K562 (cell line): ENCODE results near the gene ACTL8. TPM values are rescaled to one million over a fixed set of nuclear protein-coding genes. Genes with fewer than 3 reads are reported as not detected.

Experiments
- ATAC-seq: fragments of 200-7000 bp; cut with Tn5 transposase; 3 replicates; pipeline ENCODE4 v1.9.1; 2020; ENCODE audit warnings: moderate library complexity
- BruUV-seq: library from RNA; stranded (reverse); fragments of 400-500 nt; replicated peaks from 2 replicates; lab custom pipeline; 2021; lab: Mats Ljungman, UMichigan
- CTCF ChIA-PET: fragments of 300-600 bp; formaldehyde crosslinking; extraction: SDS; loops from one replicate; lab custom pipeline; 2021; ENCODE audit warnings: low intra/inter-chr PET ratio; lab: Yijun Ruan, JAX
- POLR2A ChIA-PET: fragments of 300-600, 350-650 bp; sonication (Branson Sonifier 250); formaldehyde crosslinking; extraction: SDS; loops from one replicate; lab custom pipeline; 2021; ENCODE audit warnings: antibody characterized with exemption, inconsistent platforms; lab: Yijun Ruan, JAX
- DNase-seq, 4 experiments: peaks; one replicate each; pipeline versions ENCODE4 v3.0.0 to v3.0.0-alpha.2; 2011 to 2018; ENCODE audit warnings: low spot score in 3 of 4, mixed read lengths in 3 of 4; ENCODE audit errors: extremely low read depth in 1 of 4
- FAIRE-seq: peaks from 2 replicates; lab custom pipeline; 2011; peaks lifted over from hg19 to GRCh38; lab: Jason Lieb, UNC
- H2AFZ ChIP-seq: 2 replicates; pipeline ENCODE4 v1.6.0; 2011; ENCODE audit warnings: low read depth, low read length, control low read depth, inconsistent platforms
- H3K27ac ChIP-seq: fragments of 200-600 bp; 3 replicates; pipeline ENCODE4 v1.8.0; 2011; ENCODE audit warnings: low read depth, mild to moderate bottlenecking, control low read depth, inconsistent platforms, low read length, moderate library complexity, mixed read lengths; ENCODE audit errors: extremely low read depth
- H3K27me3 ChIP-seq, 2 experiments: fragments of 300-600 bp in 1 of 2; 2 replicates in 1 of 2; 3 replicates in 1 of 2; pipeline versions ENCODE4 v1.6.0 to v1.8.0; 2011; ENCODE audit warnings: inconsistent platforms in 2 of 2, low read length in 2 of 2, mild to moderate bottlenecking in 1 of 2, mixed read lengths in 1 of 2, moderate library complexity in 1 of 2; ENCODE audit not compliant: control insufficient read depth in 2 of 2, insufficient read depth in 2 of 2
- H3K36me3 ChIP-seq: fragments of 300-600 bp; 3 replicates; pipeline ENCODE4 v1.8.0; 2011; ENCODE audit warnings: mild to moderate bottlenecking, low read length, inconsistent platforms; ENCODE audit not compliant: control insufficient read depth, insufficient read depth
- H3K4me1 ChIP-seq, 2 experiments: fragments of 200-600 bp in 1 of 2; replicated peaks in 1 of 2; 2 replicates in 1 of 2; 3 replicates in 1 of 2; pipeline versions ENCODE4 v1.5.1 to v1.8.0; 2011; ENCODE audit warnings: inconsistent platforms in 2 of 2, low read length in 2 of 2, mild to moderate bottlenecking in 1 of 2, mixed read lengths in 1 of 2, moderate library complexity in 1 of 2; ENCODE audit not compliant: control insufficient read depth in 2 of 2, insufficient read depth in 2 of 2
- H3K4me2 ChIP-seq: 2 replicates; pipeline ENCODE4 v1.6.1; 2011; ENCODE audit warnings: low read length, control low read depth, inconsistent platforms, mixed read lengths; ENCODE audit not compliant: insufficient read depth
- H3K4me3 ChIP-seq: fragments of 200-600 bp; sonication (generic), shearing (Covaris generic); 2 replicates; pipeline ENCODE4 v1.5.1; 2016; ENCODE audit warnings: control low read depth, inconsistent platforms
- H3K79me2 ChIP-seq: fragments of 200-600 bp; 3 replicates; pipeline ENCODE4 v1.8.0; 2011; ENCODE audit warnings: low read length, inconsistent platforms; ENCODE audit not compliant: control insufficient read depth, insufficient read depth
- H3K9ac ChIP-seq, 2 experiments: 2 replicates each; pipeline versions ENCODE4 v1.6.0 to v1.6.1; 2011; ENCODE audit warnings: low read depth in 2 of 2, low read length in 2 of 2, control low read depth in 1 of 2, inconsistent platforms in 1 of 2, mild to moderate bottlenecking in 1 of 2, mixed read lengths in 1 of 2; ENCODE audit not compliant: insufficient read depth in 1 of 2
- H3K9me1 ChIP-seq: one replicate; pipeline ENCODE4 v1.6.0; 2011; ENCODE audit warnings: inconsistent platforms, mild to moderate bottlenecking, low read length, moderate library complexity; ENCODE audit not compliant: control insufficient read depth, insufficient read depth
- H3K9me3 ChIP-seq: replicated peaks from 2 replicates; pipeline ENCODE4 v1.5.1; 2011; ENCODE audit warnings: low read depth, low read length, inconsistent platforms; ENCODE audit not compliant: control insufficient read depth, insufficient read depth
- H4K20me1 ChIP-seq: replicated peaks from 2 replicates; pipeline ENCODE4 v1.6.1; 2011; ENCODE audit warnings: low read length, inconsistent platforms, mixed read lengths; ENCODE audit not compliant: control insufficient read depth, insufficient read depth
- CTCF ChIP-seq, 3 experiments: IDR thresholded peaks in 2 of 3; conservative IDR thresholded peaks in 1 of 3; 2 replicates each; pipeline ENCODE4 v1.5.1; 2011 to 2012; ENCODE audit warnings: low read length in 3 of 3, mild to moderate bottlenecking in 3 of 3, control low read depth in 2 of 3, improper control_type of control experiment in 1 of 3, inconsistent platforms in 1 of 3, low read depth in 1 of 3, mixed read lengths in 1 of 3, moderate library complexity in 1 of 3; ENCODE audit not compliant: insufficient read depth in 2 of 3
- HDGF ChIP-seq: fragments of 450-650 bp; IDR thresholded peaks from 2 replicates; pipeline ENCODE4 v1.6.1; 2016
- RBM25 ChIP-seq: fragments of 200-400 bp; formaldehyde crosslinking; IDR thresholded peaks from 2 replicates; pipeline ENCODE4 v1.6.1; 2018; ENCODE audit warnings: low read length, low read depth, moderate library complexity; ENCODE audit not compliant: severe bottlenecking
- SOX6 ChIP-seq: fragments of 450-650 bp; IDR thresholded peaks from 2 replicates; pipeline ENCODE4 v1.6.1; 2014; ENCODE audit warnings: mild to moderate bottlenecking
- ZC3H11A ChIP-seq: IDR thresholded peaks from 2 replicates; pipeline ENCODE4 v1.6.1; 2012; ENCODE audit warnings: low read depth, low read length, improper control_type of control experiment
- WGBS: fragments of 100-300 bp; shearing (Covaris generic); methylation state at CpG from one replicate; pipeline ENCODE4 v1.1.6; 2016; ENCODE audit warnings: low coverage, mixed read lengths; ENCODE audit not compliant: insufficient coverage; ENCODE audit errors: missing lambda C conversion rate; 5-methylcytosine and 5-hydroxymethylcytosine counted together
- in situ Hi-C: fragments of 300-500 bp; cut with MboI; formaldehyde crosslinking; loops from 4 replicates; pipeline ENCODE4 v1.15.0; 2018; ENCODE audit warnings: inconsistent platforms, mixed read lengths
- intact Hi-C: fragments of 100-400 bp; cut with micrococcal nuclease; formaldehyde crosslinking; loops from 2 replicates; pipeline ENCODE4 v1.14.2; 2022
- polyA plus RNA-seq, 8 experiments: library from polyadenylated mRNA; depleted of rRNA in 4 of 8; stranded (reverse) in 5 of 8; unstranded in 3 of 8; fragments of >200 nt; fragmentation: Nextera tagmentation in 2 of 8; fragmentation: Illumina TruSeq in 1 of 8; extraction: Ambion mirVana in 2 of 8; extraction: Trizol in 1 of 8; gene quantifications; 2 replicates each; pipeline versions ENCODE4 v1.2.1 to v1.2.3, GENCODE V29; 2011 to 2014; ENCODE audit warnings: inconsistent platforms in 1 of 8, missing spikeins in 1 of 8
- total RNA-seq, 7 experiments: library from RNA; depleted of rRNA in 6 of 7; stranded (reverse); fragments of >200 nt in 6 of 7; fragmentation: Illumina TruSeq in 2 of 7; extraction: Trizol in 2 of 7; gene quantifications; 2 replicates each; pipeline versions ENCODE4 v1.2.1 to v1.2.3, GENCODE V29; 2011 to 2021; ENCODE audit warnings: low replicate concordance in 1 of 7

The ACTL8 gene
- total and polyA plus RNA-seq, 9 of the 15 experiments (the other 6 are each of a cell fraction or from before 2014, with no cell fraction given) = 0.30 to 3.3 (median 1.6) TPM

GRCh38 chr1:17721444-17721843 lies 33.7 kb upstream of the ACTL8 start:
- TF ChIP-seq RBM25 (peak; percentile 38), ZC3H11A (no peak)
- Histone ChIP-seq H3K9ac (no peak overlapping the region), H3K4me1 (no peaks in the 10 kb centered on the region; a peak in 1 of 5 replicates), H2AFZ (no peak overlapping the region), H3K9me1 (no peaks in the 10 kb centered on the region), H3K36me3 (no peaks in the 10 kb centered on the region), H4K20me1 (peaks cover 5% of the 10 kb centered on the region; the same call in 1 of the 2 replicates), H3K27ac (no peak overlapping the region), H3K9me3 (no peaks in the 10 kb centered on the region), H3K4me2 (no peak overlapping the region), H3K4me3 (no peak overlapping the region), H3K27me3 (peaks cover 9 to 30% of the 10 kb centered on the region in 2 experiments; a peak in 3 of 5 replicates), H3K79me2 (no peaks in the 10 kb centered on the region)
- FAIRE-seq (no peak), DNase-seq (no peak), ATAC-seq (no peak)
- in situ Hi-C loops (no loop called here), intact Hi-C loops (no loop called here)
- WGBS = 0% methylated on average over 2 of the region's 2 CpGs
- CTCF ChIA-PET = no interaction called here
- no TSS peak for BruUV-seq
- POLR2A ChIA-PET = interaction anchor here (1.3 kb wide), 1 partner anchor 11 kb away, joined by 3 read pairs; no protein-coding TSS in a partner anchor

GRCh38 chr1:17723684-17724083 lies 31.4 kb upstream of the ACTL8 start:
- peaks cover 3 to 17% of the 10 kb centered on the region in 2 experiments; a peak in 3 of 5 replicates for H3K27me3 ChIP-seq
- no peak overlapping the region for H2AFZ ChIP-seq
- H3K9me3 ChIP-seq = no peaks in the 10 kb centered on the region
- CTCF ChIA-PET = no interaction called here
- POLR2A ChIA-PET = interaction anchor here (0.7 kb wide), 1 partner anchor 26 kb away, joined by 3 read pairs; no protein-coding TSS in a partner anchor
- intact Hi-C loops (no loop called here), in situ Hi-C loops (no loop called here)
- H3K4me1 ChIP-seq = no peaks in the 10 kb centered on the region; a peak in 1 of 5 replicates
- 0% methylated on average over 6 of the region's 6 CpGs for WGBS
- H3K4me2 ChIP-seq = no peak overlapping the region
- H3K79me2 ChIP-seq = no peaks in the 10 kb centered on the region
- H3K4me3 ChIP-seq = no peak overlapping the region
- H3K36me3 ChIP-seq = no peaks in the 10 kb centered on the region
- FAIRE-seq = no peak
- BruUV-seq = no TSS peak
- DNase-seq = no peak
- ATAC-seq = peak; percentile 64; the same call in 2 of the 3 replicates
- no peaks in the 10 kb centered on the region for H3K9me1 ChIP-seq
- TF ChIP-seq CTCF (IDR thresholded peaks at IDR 0.05 in 2 of 3, conservative IDR thresholded peaks at IDR 0.05 in 1 of 3; ENCODE audit: insufficient read depth in 2 of 3, low read depth in 1 of 3, low read length in 3 of 3) (peak; percentile 24 to 35 (median 30); a peak in 4 of 6 replicates), HDGF (no peak), SOX6 (no peak)
- no peak overlapping the region for H3K27ac ChIP-seq
- no peak overlapping the region for H3K9ac ChIP-seq
- H4K20me1 ChIP-seq = peaks cover 5% of the 10 kb centered on the region; the same call in 1 of the 2 replicates
